Skeletal muscle satellite cell (primary cell): ENCODE data around the gene CTPS1.

Source experiments
- H3K27me3 ChIP-seq: 2 replicates; pipeline ENCODE4 v1.7.0; 2013; ENCODE audit warnings: low read length; ENCODE audit not compliant: control insufficient read depth, insufficient read depth
- H3K36me3 ChIP-seq: 2 replicates; pipeline ENCODE4 v1.7.0; 2013; ENCODE audit warnings: mild to moderate bottlenecking, control low read depth, low read length; ENCODE audit not compliant: insufficient read depth
- H3K4me1 ChIP-seq: 2 replicates; pipeline ENCODE4 v1.7.0; 2013; ENCODE audit warnings: low read length; ENCODE audit not compliant: control insufficient read depth, insufficient read depth
- H3K4me2 ChIP-seq: 2 replicates; pipeline ENCODE4 v1.7.0; 2013; ENCODE audit warnings: mild to moderate bottlenecking, low read length
- H3K4me3 ChIP-seq: 2 replicates; pipeline ENCODE4 v1.7.0; 2013; ENCODE audit warnings: low read length
- H3K9ac ChIP-seq: 2 replicates; pipeline ENCODE4 v1.7.0; 2013; ENCODE audit warnings: mild to moderate bottlenecking, low read depth, low read length, moderate library complexity
- H3K9me3 ChIP-seq: replicated peaks from 2 replicates; pipeline ENCODE4 v1.7.0; 2013; ENCODE audit warnings: mild to moderate bottlenecking, control low read depth, low read length

Gene CTPS1

GRCh38 chr1:41003640-41004220 lies 24.2 kb downstream of the CTPS1 start:
- Histone ChIP-seq H3K36me3 (peaks cover 84% of the 10 kb centered on the region), H3K4me2 (peak overlapping the region; percentile 29), H3K4me1 (peaks cover 31% of the 10 kb centered on the region), H3K9me3 (no peaks in the 10 kb centered on the region), H3K9ac (peak overlapping the region; percentile 27), H3K4me3 (peak overlapping the region; percentile 3), H3K27me3 (no peaks in the 10 kb centered on the region)

GRCh38 chr1:41005876-41006275 lies 26.4 kb downstream of the CTPS1 start:
- Histone ChIP-seq H3K9me3 (no peaks in the 10 kb centered on the region), H3K9ac (no peak overlapping the region), H3K36me3 (peaks cover 90% of the 10 kb centered on the region), H3K4me2 (no peak overlapping the region), H3K27me3 (no peaks in the 10 kb centered on the region), H3K4me3 (no peak overlapping the region), H3K4me1 (peaks cover 31% of the 10 kb centered on the region)

- no peaks in the 10 kb centered on the region for H3K9me3 ChIP-seq
- no peak overlapping the region for H3K4me3 ChIP-seq
- no peaks in the 10 kb centered on the region for H3K27me3 ChIP-seq
- H3K4me2 ChIP-seq, result no peak overlapping the region
- no peak overlapping the region for H3K9ac ChIP-seq
- H3K36me3 ChIP-seq, result peaks cover 90% of the 10 kb centered on the region
- H3K4me1 ChIP-seq, result peaks cover 25% of the 10 kb centered on the region
These were observed 27.7 kb downstream of the CTPS1 start for GRCh38 chr1:41006942-41007865.

GRCh38 chr1:41009466-41009865 lies 30.0 kb downstream of the CTPS1 start:
- Histone ChIP-seq H3K36me3 (peaks cover 93% of the 10 kb centered on the region), H3K4me2 (no peak overlapping the region), H3K9me3 (no peaks in the 10 kb centered on the region), H3K27me3 (no peaks in the 10 kb centered on the region), H3K9ac (no peak overlapping the region), H3K4me3 (no peak overlapping the region), H3K4me1 (peaks cover 5% of the 10 kb centered on the region)

- H3K4me3 ChIP-seq, result no peak overlapping the region
- H3K36me3 ChIP-seq, result peaks cover 98% of the 10 kb centered on the region
- no peaks in the 10 kb centered on the region for H3K9me3 ChIP-seq
- no peak overlapping the region for H3K4me2 ChIP-seq
- no peak overlapping the region for H3K9ac ChIP-seq
- no peaks in the 10 kb centered on the region for H3K27me3 ChIP-seq
- H3K4me1 ChIP-seq, result peaks cover 3% of the 10 kb centered on the region
These were observed 30.8 kb downstream of the CTPS1 start for GRCh38 chr1:41010345-41010744.

- H3K36me3 ChIP-seq, result peaks cover 96% of the 10 kb centered on the region
- H3K4me1 ChIP-seq, result no peaks in the 10 kb centered on the region
- H3K4me2 ChIP-seq, result no peak overlapping the region
- H3K9me3 ChIP-seq, result no peaks in the 10 kb centered on the region
- H3K27me3 ChIP-seq, result no peaks in the 10 kb centered on the region
- H3K4me3 ChIP-seq, result no peak overlapping the region
- no peak overlapping the region for H3K9ac ChIP-seq
These were observed 33.5 kb downstream of the CTPS1 start for GRCh38 chr1:41013024-41013423.

GRCh38 chr1:41013796-41014195 lies 34.3 kb downstream of the CTPS1 start:
- no peak overlapping the region for H3K4me3 ChIP-seq

GRCh38 chr1:41014871-41015270 lies 35.4 kb downstream of the CTPS1 start:
- no peaks in the 10 kb centered on the region for H3K9me3 ChIP-seq
- H3K36me3 ChIP-seq, result peaks cover 84% of the 10 kb centered on the region
- no peaks in the 10 kb centered on the region for H3K4me1 ChIP-seq
- H3K27me3 ChIP-seq, result no peaks in the 10 kb centered on the region
- H3K4me3 ChIP-seq, result no peak overlapping the region
- no peak overlapping the region for H3K9ac ChIP-seq
- H3K4me2 ChIP-seq, result no peak overlapping the region

More at GRCh38 chr1:41013796-41014195, 34.3 kb downstream of the CTPS1 start:
- H3K9me3 ChIP-seq, result no peaks in the 10 kb centered on the region
- H3K4me2 ChIP-seq, result no peak overlapping the region
- peaks cover 90% of the 10 kb centered on the region for H3K36me3 ChIP-seq
- no peaks in the 10 kb centered on the region for H3K4me1 ChIP-seq
- H3K27me3 ChIP-seq, result no peaks in the 10 kb centered on the region
- no peak overlapping the region for H3K9ac ChIP-seq

- Histone ChIP-seq H3K9ac (no peak overlapping the region), H3K27me3 (no peaks in the 10 kb centered on the region), H3K4me2 (no peak overlapping the region), H3K9me3 (no peaks in the 10 kb centered on the region), H3K36me3 (peaks cover 80% of the 10 kb centered on the region), H3K4me1 (no peaks in the 10 kb centered on the region), H3K4me3 (no peak overlapping the region)
These were observed 35.9 kb downstream of the CTPS1 start for GRCh38 chr1:41015281-41015896.

GRCh38 chr1:41015897-41016470 lies 36.5 kb downstream of the CTPS1 start:
- peaks cover 74% of the 10 kb centered on the region for H3K36me3 ChIP-seq
- H3K4me3 ChIP-seq, result no peak overlapping the region
- no peaks in the 10 kb centered on the region for H3K4me1 ChIP-seq
- no peak overlapping the region for H3K4me2 ChIP-seq
- no peaks in the 10 kb centered on the region for H3K27me3 ChIP-seq
- H3K9me3 ChIP-seq, result no peaks in the 10 kb centered on the region
- no peak overlapping the region for H3K9ac ChIP-seq
